HEK293 (cell line): Measurements from ENCODE around the gene LAMC3.

Experiments
- CTCF ChIA-PET: fragments of 350-600 bp; formaldehyde crosslinking; extraction: SDS; loops from one replicate; lab custom pipeline; 2021; ENCODE audit warnings: antibody characterized with exemption; lab: Yijun Ruan, JAX
- POLR2A ChIA-PET: fragments of 300-600 bp; formaldehyde crosslinking; extraction: SDS; loops from one replicate; lab custom pipeline; 2020; ENCODE audit warnings: antibody characterized with exemption, inconsistent platforms; lab: Yijun Ruan, JAX
- H3K27ac ChIP-seq: fragments of 200-500 bp; sonication (Bioruptor generic); 2 replicates; pipeline ENCODE4 v1.5.1; 2014; ENCODE audit warnings: low read depth, low read length, control low read depth, inconsistent platforms; ENCODE audit errors: extremely low read depth
- H3K36me3 ChIP-seq, 2 experiments: fragments of 200-500 bp in 1 of 2; sonication (Bioruptor generic) in 1 of 2; 1 replicate in 1 of 2; 2 replicates in 1 of 2; pipeline ENCODE4 v1.5.1; 2014 to 2017; ENCODE audit warnings: inconsistent platforms in 2 of 2, low read length in 2 of 2; ENCODE audit not compliant: control insufficient read depth in 2 of 2, insufficient read depth in 1 of 2
- H3K4me1 ChIP-seq: fragments of 200-500 bp; sonication (Bioruptor generic); 2 replicates; pipeline ENCODE4 v1.5.1; 2014; ENCODE audit warnings: mild to moderate bottlenecking, low read length, inconsistent platforms; ENCODE audit not compliant: control insufficient read depth, insufficient read depth
- H3K4me3 ChIP-seq: 2 replicates; pipeline ENCODE4 v1.5.1; 2011; ENCODE audit warnings: low read depth, mild to moderate bottlenecking, control low read depth, low read length, moderate library complexity
- H3K9me3 ChIP-seq: fragments of 200-500 bp; sonication (Bioruptor generic); 2 replicates; pipeline ENCODE4 v1.5.1; 2014; ENCODE audit warnings: low read depth, low read length, inconsistent platforms; ENCODE audit not compliant: control insufficient read depth, insufficient read depth
- HOXA7 ChIP-seq: sonication (generic); formaldehyde crosslinking; IDR thresholded peaks from 2 replicates; pipeline ENCODE4 v1.8.1; 2022; ENCODE audit warnings: missing genetic modification reagents, borderline replicate concordance
- MZF1 ChIP-seq: fragments of 450-650 bp; formaldehyde crosslinking; IDR thresholded peaks from 2 replicates; pipeline ENCODE4 v1.5.1; 2017; ENCODE audit warnings: missing biosample characterization, missing genetic modification characterization, borderline replicate concordance
- REST ChIP-seq: fragments of 450-650 bp; formaldehyde crosslinking; IDR thresholded peaks from 2 replicates; pipeline ENCODE4 v1.5.1; 2016; ENCODE audit warnings: missing biosample characterization, missing genetic modification characterization
- YY1 ChIP-seq: fragments of 450-650 bp; formaldehyde crosslinking; IDR thresholded peaks from 2 replicates; pipeline ENCODE4 v1.5.1; 2018; ENCODE audit warnings: missing biosample characterization, missing genetic modification characterization
- ZBTB10 ChIP-seq: fragments of 450-650 bp; formaldehyde crosslinking; IDR thresholded peaks from 2 replicates; pipeline ENCODE4 v1.5.1; 2016; ENCODE audit warnings: missing biosample characterization, missing genetic modification characterization
- ZBTB11 ChIP-seq: fragments of 450-650 bp; formaldehyde crosslinking; conservative IDR thresholded peaks from 2 replicates; pipeline ENCODE4 v1.5.1; 2016; ENCODE audit warnings: low read depth, missing biosample characterization, missing genetic modification characterization
- ZBTB17 ChIP-seq: fragments of 450-650 bp; formaldehyde crosslinking; IDR thresholded peaks from 2 replicates; pipeline ENCODE4 v1.5.1; 2016; ENCODE audit warnings: missing biosample characterization, missing genetic modification characterization
- ZBTB49 ChIP-seq: fragments of 450-650 bp; formaldehyde crosslinking; IDR thresholded peaks from 2 replicates; pipeline ENCODE4 v1.5.1; 2016; ENCODE audit warnings: missing biosample characterization, missing genetic modification characterization, low read depth
- ZFP69B ChIP-seq: fragments of 450-650 bp; formaldehyde crosslinking; IDR thresholded peaks from 2 replicates; pipeline ENCODE4 v1.5.1; 2016; ENCODE audit warnings: missing biosample characterization, missing genetic modification characterization
- ZNF132 ChIP-seq: fragments of 450-650 bp; formaldehyde crosslinking; IDR thresholded peaks from 2 replicates; pipeline ENCODE4 v1.5.1; 2017; ENCODE audit warnings: missing biosample characterization, missing genetic modification characterization, borderline replicate concordance
- ZNF157 ChIP-seq: fragments of 450-650 bp; formaldehyde crosslinking; IDR thresholded peaks from 2 replicates; pipeline ENCODE4 v1.5.1; 2016; ENCODE audit warnings: missing biosample characterization, missing genetic modification characterization
- ZNF266 ChIP-seq: fragments of 450-650 bp; formaldehyde crosslinking; IDR thresholded peaks from 2 replicates; pipeline ENCODE4 v1.5.1; 2016; ENCODE audit warnings: missing biosample characterization, missing genetic modification characterization, low read depth
- ZNF341 ChIP-seq: fragments of 450-650 bp; formaldehyde crosslinking; IDR thresholded peaks from 2 replicates; pipeline ENCODE4; 2016; ENCODE audit warnings: low read depth, missing biosample characterization, missing genetic modification characterization
- ZNF423 ChIP-seq: fragments of 450-650 bp; formaldehyde crosslinking; IDR thresholded peaks from 2 replicates; pipeline ENCODE4 v1.5.1; 2016; ENCODE audit warnings: missing biosample characterization, missing genetic modification characterization
- ZNF529 ChIP-seq: fragments of 450-650 bp; formaldehyde crosslinking; IDR thresholded peaks from 2 replicates; pipeline ENCODE4 v1.5.1; 2017; ENCODE audit warnings: missing genetic modification characterization, missing biosample characterization; ENCODE audit not compliant: insufficient replicate concordance
- ZNF548 ChIP-seq: fragments of 450-650 bp; formaldehyde crosslinking; IDR thresholded peaks from 2 replicates; pipeline ENCODE4 v1.5.1; 2016; ENCODE audit warnings: missing biosample characterization, missing genetic modification characterization
- ZNF621 ChIP-seq: fragments of 450-650 bp; formaldehyde crosslinking; IDR thresholded peaks from 2 replicates; pipeline ENCODE4 v1.5.1; 2017; ENCODE audit warnings: missing biosample characterization, missing genetic modification characterization
- ZNF658 ChIP-seq: fragments of 450-650 bp; formaldehyde crosslinking; IDR thresholded peaks from 2 replicates; pipeline ENCODE4; 2016; ENCODE audit warnings: missing biosample characterization, missing genetic modification characterization
- ZNF701 ChIP-seq: fragments of 450-650 bp; formaldehyde crosslinking; IDR thresholded peaks from 2 replicates; pipeline ENCODE4 v1.5.1; 2016; ENCODE audit warnings: missing biosample characterization, missing genetic modification characterization
- ZSCAN30 ChIP-seq: fragments of 450-650 bp; IDR thresholded peaks from 2 replicates; pipeline ENCODE4 v1.5.1; 2018; ENCODE audit warnings: missing biosample characterization, mild to moderate bottlenecking, missing genetic modification characterization, moderate library complexity

The LAMC3 gene

GRCh38 chr9:131103024-131103423 lies 94.0 kb downstream of the LAMC3 start:
- H3K27ac ChIP-seq: no peak overlapping the region
- H3K4me1 ChIP-seq: no peaks in the 10 kb centered on the region
- POLR2A ChIA-PET: interaction anchor here (1.1 to 1.3 kb wide), 2 partner anchors 10 to 22 kb away, joined by 3 to 4 read pairs; partner anchors contain the start of gene NUP214
- CTCF ChIA-PET: interaction anchor here (0.9 to 1.7 kb wide), 3 partner anchors 23 to 46 kb away, joined by 3 to 8 read pairs (median 3); partner anchors contain the start of gene NUP214
- H3K36me3 ChIP-seq: no peaks in the 10 kb centered on the region
- no peaks in the 10 kb centered on the region for H3K9me3 ChIP-seq
- H3K4me3 ChIP-seq: no peak overlapping the region
- no peak for TF ChIP-seq ZSCAN30 (tag by site-specific recombination)

GRCh38 chr9:131103535-131103934 lies 94.6 kb downstream of the LAMC3 start:
- TF ChIP-seq ZBTB49 (tag by site-specific recombination) (no peak), ZBTB10 (no peak), ZNF701 (tag by site-specific recombination) (no peak), ZNF621 (no peak), ZBTB11 (tag by site-specific recombination) (no peak), ZNF132 (tag by site-specific recombination) (no peak), ZNF658 (no peak), ZNF266 (no peak), ZFP69B (tag by site-specific recombination) (no peak), ZNF529 (tag by site-specific recombination) (no peak), MZF1 (tag by site-specific recombination) (no peak), ZNF423 (no peak), ZNF341 (no peak), YY1 (tag by site-specific recombination) (no peak), HOXA7 (CRISPR knock-in tag) (no peak), ZBTB17 (tag by site-specific recombination) (no peak), ZNF548 (tag by site-specific recombination) (no peak), REST (tag by site-specific recombination) (no peak), ZNF157 (tag by site-specific recombination) (no peak)
- Histone ChIP-seq H3K9me3 (no peaks in the 10 kb centered on the region), H3K4me3 (no peak overlapping the region), H3K4me1 (no peaks in the 10 kb centered on the region), H3K27ac (no peak overlapping the region), H3K36me3 (no peaks in the 10 kb centered on the region)
- POLR2A ChIA-PET: interaction anchor here (1.1 to 1.3 kb wide), 2 partner anchors 10 to 22 kb away, joined by 3 to 4 read pairs; partner anchors contain the start of gene NUP214
- CTCF ChIA-PET: interaction anchor here (1.7 kb wide), 2 partner anchors 22 to 46 kb away, joined by 3 to 8 read pairs; partner anchors contain the start of gene NUP214
